HG03342 (cell line): Measurements from ENCODE around the gene RETREG1.

ENCODE experiments used
- ATAC-seq: cut with Tn5 transposase; IDR thresholded peaks from one replicate; pipeline ENCODE4 v1.9.1; 2021; ENCODE audit warnings: mild to moderate bottlenecking, moderate library complexity; ENCODE audit not compliant: unreplicated experiment

Gene RETREG1

GRCh38 chr5:16586556-16586955 lies 30.2 kb downstream of the RETREG1 start:
- ATAC-seq, result no peak

- no peak for ATAC-seq
Measured at GRCh38 chr5:16585041-16585667, 31.6 kb downstream of the RETREG1 start.

- no peak for ATAC-seq
Measured at GRCh38 chr5:16582081-16582480, 34.7 kb downstream of the RETREG1 start.

GRCh38 chr5:16580382-16580781 lies 36.4 kb downstream of the RETREG1 start:
- no peak for ATAC-seq

GRCh38 chr5:16579142-16579847 lies 37.5 kb downstream of the RETREG1 start:
- no peak for ATAC-seq

- ATAC-seq, result no peak
Measured at GRCh38 chr5:16578474-16578883, 38.3 kb downstream of the RETREG1 start.

- no peak for ATAC-seq
Measured at GRCh38 chr5:16577677-16578076, 39.1 kb downstream of the RETREG1 start.

- no peak for ATAC-seq
Measured at GRCh38 chr5:16574789-16575721, 41.7 kb downstream of the RETREG1 start.

- no peak for ATAC-seq
Measured at GRCh38 chr5:16573401-16573800, 43.4 kb downstream of the RETREG1 start.

- ATAC-seq, result no peak
Measured at GRCh38 chr5:16572289-16573015, 44.3 kb downstream of the RETREG1 start.

- ATAC-seq, result no peak
Measured at GRCh38 chr5:16571016-16571415, 45.8 kb downstream of the RETREG1 start.

- ATAC-seq, result no peak
Measured at GRCh38 chr5:16570121-16570815, 46.5 kb downstream of the RETREG1 start.

- no peak for ATAC-seq
Measured at GRCh38 chr5:16568875-16569580, 47.8 kb downstream of the RETREG1 start.

GRCh38 chr5:16567365-16567764 lies 49.4 kb downstream of the RETREG1 start:
- no peak for ATAC-seq

GRCh38 chr5:16565118-16565517 lies 51.7 kb downstream of the RETREG1 start:
- no peak for ATAC-seq

GRCh38 chr5:16564248-16564867 lies 52.4 kb downstream of the RETREG1 start:
- no peak for ATAC-seq

- no peak for ATAC-seq
Measured at GRCh38 chr5:16563686-16564085, 53.1 kb downstream of the RETREG1 start.

- no peak for ATAC-seq
Measured at GRCh38 chr5:16561660-16562059, 55.1 kb downstream of the RETREG1 start.

- no peak for ATAC-seq
Measured at GRCh38 chr5:16559702-16560101, 57.1 kb downstream of the RETREG1 start.
